NCI-H226 (cell line): Measurements from ENCODE around the gene FOXN1.

Source experiments
- DNase-seq: peaks from one replicate; pipeline ENCODE4 v3.0.0-alpha.2; 2015

Gene FOXN1

DNA sequence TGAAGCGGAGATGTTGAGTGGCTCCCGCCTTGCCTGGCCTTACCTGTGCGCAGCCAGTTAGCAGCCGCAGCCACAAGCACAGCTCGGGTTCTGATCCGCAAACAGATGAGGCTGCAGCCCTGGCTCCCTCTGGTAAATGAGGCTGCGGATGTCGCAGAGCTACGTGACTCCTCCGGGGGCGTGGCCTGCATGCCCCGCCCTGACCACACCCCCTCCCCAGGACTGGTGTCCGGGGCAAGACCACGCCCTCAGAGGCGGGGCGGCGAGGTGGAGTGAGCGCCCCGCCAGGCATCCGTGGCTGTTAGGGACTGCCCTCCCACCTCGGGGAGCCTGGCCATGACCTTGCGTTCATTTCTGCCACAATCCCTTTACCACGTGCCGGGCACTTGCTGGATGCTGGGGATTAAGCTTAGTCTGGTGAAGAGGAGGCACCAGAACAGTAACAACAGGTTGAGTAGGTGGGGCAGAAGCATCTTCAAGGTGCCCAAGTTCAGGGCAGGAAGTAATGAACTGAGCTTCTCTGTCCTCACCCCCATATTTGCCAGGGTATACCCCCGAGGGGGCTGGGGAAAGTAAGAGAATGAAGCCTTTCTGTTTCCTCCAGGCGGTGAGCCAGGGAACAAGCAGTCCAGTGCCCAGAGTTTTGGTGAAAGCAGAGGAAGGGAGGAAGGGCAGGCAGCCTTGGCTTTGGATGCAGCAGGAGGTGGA lies 70.8 kb downstream of the FOXN1 start, which contains the start of gene ALDOC:
TSS of gene ALDOC (minus strand) at position 138 of the 708 bp plus-strand sequence. CDS start 1,363 bp downstream, outside the sequence.
- peak; percentile 87 for DNase-seq

DNA sequence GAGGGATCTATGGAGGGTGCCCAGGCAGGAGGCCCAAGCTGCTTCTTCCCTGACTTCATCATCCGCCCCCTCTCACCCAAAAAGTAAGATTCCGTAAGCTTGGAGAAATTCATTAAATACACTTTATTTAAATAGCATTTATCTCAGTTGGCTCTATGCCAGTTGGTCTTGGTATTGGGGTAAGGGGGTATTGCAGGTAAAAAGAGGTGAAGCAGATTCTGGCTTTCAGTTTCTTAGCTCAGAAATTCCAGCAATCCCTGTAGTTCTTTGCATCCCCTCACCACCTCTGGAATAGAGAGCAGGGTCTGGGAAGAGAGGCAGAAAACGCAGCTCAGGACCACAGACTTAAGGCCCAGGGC lies 71.3 kb downstream of the FOXN1 start:
- no peak for DNase-seq

DNA sequence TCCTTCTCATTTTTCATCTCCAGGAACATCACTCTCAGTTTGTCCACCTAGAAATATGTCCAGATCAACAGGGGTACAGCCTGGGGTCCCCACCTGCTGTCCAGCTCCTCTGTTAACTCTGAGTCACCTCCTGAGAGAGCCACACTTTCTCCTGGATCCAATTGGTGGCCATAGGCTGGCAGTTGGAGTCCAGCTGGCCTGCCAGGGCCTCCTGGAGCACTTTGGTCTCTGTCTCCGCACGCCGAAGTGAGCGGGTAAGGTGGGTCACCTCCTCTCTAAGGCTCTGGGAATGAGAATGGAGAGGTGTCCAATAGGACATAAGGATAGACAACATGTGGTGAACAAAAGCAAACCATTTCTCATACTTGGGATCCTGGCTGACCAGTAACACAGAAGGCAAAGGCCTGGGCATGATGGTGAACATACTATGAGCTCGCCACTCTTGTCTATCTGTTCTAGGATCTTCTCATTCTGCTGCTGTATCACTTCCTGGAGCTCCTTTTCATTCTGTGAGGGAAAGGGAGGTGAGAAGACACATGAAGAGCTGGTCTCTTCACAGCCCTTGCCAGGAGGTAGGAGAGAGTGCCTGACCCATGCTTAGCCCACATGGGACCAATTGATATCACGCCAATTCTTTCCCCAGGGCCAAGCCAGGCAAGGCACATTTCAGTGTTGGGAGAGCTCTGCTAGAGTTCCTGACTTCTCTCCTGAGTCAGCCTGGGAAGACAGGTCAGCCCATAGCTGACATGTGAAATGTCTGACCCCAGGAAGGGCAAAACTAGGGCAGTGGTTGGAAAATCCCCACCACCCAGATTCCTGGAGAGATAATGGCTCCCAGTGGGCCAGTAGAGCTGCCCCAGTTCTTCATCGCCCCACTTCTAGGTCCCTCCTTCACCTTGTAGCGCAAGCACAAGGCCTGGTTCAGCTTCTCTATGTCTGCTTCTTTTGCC lies 72.4 kb downstream of the FOXN1 start:
- no peak for DNase-seq

DNA sequence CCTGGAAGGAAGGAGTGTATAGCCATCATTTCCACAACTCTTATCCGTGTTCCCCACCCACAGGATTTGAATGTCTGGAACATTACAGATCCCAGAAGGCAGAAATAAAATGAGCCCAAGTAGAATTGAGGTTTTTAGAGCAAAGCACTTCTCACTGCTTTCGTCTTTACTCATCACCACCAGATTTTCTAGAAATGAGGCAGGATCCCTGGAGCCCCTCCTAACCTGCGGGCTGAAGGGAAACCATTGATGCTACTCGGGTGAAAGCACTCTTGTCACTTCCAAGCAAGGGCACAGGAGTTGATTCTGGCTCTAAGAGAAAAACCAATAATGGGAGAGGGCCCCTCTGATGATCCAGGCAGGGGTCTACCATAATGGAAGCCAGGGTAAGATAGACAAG lies 73.4 kb downstream of the FOXN1 start:
- DNase-seq = no peak

DNA sequence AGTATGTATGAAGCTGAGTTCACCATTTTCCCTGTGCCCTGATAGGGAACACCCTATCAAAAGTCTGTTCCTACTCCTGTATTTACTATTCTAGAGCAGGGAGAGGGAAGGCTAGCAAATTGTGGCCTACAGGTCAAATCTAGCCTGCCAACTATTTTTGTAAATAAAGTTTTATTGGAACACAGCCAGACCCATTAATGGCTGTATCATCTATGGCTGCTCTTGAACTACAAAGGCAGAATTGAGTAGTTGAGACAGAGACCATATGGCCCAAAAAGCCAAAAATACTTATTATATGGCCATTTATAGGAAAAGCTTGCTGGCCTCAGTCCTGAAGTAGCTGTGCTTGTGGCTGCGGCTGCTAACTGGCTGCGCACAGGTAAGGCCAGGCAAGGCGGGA lies 74.8 kb downstream of the FOXN1 start:
- no peak for DNase-seq

DNA sequence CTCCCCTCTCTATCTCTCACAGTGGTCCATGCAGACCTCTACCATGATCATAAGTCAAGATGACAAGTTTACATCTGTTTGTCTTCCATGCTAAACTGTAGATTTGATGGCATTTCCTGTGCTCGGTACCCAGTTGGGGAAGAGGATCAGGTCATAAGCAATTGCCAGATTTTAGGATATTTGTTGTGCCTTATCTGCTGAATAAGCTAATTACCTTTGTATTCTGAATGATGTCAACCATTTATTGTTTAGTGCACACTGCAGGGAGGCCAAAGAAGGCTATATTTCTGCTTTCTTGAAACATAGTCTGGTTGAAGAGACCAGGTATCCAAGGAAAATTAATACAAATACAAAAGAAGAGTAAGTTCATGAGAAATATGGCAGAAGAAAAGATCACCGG lies 76.4 kb downstream of the FOXN1 start:
- DNase-seq = no peak

DNA sequence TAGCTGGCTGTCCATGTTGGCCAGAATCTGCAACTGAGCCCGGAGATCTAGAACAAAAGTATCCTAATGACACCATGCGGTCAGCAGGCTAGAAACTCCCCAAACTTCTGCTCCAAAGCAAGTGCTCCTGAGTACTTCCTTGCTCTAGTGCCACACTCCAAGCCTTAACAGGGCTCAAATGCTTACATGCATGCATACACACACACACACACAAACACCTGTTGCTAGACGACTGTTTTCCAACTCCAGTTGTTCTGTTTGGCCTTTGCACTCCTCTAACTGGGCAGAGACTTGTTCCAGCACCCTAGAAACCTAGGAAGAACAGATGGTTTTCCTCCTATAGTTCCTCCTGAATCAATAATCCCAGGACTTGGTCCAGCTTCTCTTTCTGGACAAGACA lies 78.3 kb downstream of the FOXN1 start:
- no peak for DNase-seq

DNA sequence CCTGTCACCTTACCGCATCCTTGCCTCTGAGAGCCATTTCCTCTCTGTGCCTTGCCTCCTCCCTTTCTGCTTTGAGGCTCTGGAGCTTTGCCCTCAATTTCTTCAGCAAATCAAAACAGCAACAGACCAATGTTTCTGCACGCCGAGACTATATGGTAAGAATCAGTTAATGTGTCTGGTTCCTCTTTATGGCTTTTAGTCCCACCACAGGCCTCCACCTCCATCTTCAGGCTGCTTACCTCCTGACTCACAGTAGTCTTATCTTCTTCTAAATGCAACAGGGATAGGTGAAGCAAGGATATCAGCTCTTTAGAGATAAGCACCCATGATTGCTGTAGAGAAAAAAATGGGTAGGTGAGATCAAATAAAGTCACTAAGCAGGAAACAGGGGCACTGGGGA lies 79.7 kb downstream of the FOXN1 start:
- no peak for DNase-seq
